GM19324 (cell line): ENCODE data around the gene COG1.

Source experiments
- ATAC-seq: cut with Tn5 transposase; IDR thresholded peaks from one replicate; pipeline ENCODE4 v1.9.1; 2021; ENCODE audit warnings: mild to moderate bottlenecking, moderate library complexity; ENCODE audit not compliant: unreplicated experiment, low FRiP score

The COG1 gene

GRCh38 chr17:73224663-73225305 is 31.9 kb downstream of the COG1 start:
- no peak for ATAC-seq

DNA sequence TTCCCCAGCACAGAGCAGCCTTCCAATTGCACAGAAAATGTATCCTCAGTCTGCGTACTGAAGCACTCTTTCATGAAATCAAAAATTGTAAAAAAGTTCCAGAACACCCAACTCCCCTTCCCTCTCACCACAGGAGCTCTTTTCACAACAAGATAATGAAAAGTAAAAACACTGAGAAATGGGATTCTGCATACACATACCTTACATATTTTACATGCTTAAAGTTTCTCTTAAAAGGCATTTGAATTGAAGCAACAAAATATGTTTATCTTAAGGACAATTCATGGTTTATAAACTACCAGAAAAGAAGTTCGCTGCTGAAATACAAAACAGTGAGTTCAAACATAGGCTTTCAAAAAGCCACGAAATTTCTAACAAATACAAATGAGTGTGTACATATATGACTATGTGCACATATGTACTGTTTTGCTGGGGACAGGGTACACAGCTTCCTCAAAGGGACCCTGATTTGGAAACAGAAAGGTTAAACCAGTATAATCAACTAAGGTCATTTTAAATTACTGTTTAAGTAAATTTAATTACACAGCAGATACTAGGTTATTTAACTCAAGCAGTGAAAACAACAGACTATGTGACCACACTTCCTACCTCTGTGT is 33.8 kb downstream of the COG1 start:
- no peak for ATAC-seq

DNA sequence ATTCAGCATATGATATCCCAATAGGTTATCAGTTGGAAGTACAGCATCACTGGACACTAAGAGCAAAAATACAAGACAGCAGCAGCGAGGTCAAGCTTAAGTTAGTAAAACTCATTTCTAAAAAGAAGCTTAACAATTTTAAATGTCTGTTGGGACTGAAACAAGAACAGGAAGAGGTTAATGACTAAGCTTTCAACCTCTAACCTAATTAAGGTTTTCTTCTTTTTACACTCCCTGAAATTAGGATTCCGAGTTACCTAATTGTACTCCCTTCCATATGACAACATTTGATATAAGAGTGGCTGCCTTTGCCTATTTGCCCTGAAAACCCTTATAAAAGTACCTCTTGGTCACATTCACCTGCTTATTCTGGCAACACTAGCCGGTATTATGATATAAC is 34.5 kb downstream of the COG1 start:
- no peak for ATAC-seq

DNA sequence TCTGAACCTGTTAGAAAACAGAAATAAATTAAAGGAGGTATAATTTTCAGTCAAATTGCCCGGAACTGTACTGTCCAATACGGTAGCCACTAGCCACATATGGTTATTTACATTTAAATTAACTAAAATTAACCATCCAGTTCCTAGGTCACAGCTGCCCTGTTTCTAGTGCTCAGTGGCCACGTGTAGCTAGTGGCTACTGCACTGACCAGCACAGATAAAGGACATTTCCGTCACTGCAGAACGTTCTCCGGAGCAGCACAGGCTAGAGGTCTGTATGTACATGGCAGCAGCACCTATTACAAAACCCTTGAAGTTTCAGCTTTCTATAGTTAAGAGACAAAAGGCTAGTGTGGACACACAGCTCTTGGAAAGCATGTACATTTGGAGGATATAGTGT is 35.1 kb downstream of the COG1 start:
- no peak for ATAC-seq

GRCh38 chr17:73228748-73229236 is 35.9 kb downstream of the COG1 start:
- ATAC-seq = no peak

DNA sequence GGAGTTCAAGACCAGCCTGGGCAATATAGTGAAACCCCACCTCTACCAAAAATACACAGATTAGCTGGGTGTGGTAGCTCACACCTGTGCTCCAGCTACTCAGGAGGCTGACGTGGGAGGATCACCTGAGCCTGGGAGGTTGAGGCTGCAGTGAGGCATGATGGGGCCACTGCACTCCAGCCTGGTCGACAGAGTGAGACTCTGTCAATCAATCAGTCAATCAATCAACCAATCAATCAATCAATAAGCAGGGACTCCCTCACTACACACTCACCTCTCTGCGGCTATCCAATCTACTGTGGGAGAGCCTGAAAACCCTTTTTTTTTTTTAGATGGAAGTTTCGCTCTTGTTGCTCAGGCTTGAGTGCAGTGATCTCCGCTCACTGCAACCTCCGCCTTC is 37.2 kb downstream of the COG1 start:
- ATAC-seq = no peak

DNA sequence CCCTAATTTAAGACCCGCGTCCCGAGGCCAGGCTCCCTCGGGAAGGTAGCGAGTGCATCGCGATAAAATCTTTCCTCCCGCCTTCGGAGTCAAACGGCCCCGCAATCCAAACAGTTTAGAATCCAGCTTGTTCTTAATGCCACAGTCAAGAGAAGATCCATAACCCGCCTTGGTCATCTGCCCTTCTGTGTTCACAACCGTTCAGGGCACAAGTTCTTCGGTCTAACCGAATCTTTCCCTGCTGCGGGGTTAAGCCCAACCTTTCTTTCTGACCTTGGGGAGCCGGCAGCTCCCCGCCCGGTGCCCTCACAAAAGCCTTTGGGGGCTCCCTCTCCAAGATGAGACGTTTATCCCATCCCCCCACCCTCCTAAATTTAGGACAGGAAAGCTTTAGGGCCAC is 38.5 kb downstream of the COG1 start:
- ATAC-seq = no peak

- peak; percentile 78 for ATAC-seq
Observed at GRCh38 chr17:73231841-73232586, 39.2 kb downstream of the COG1 start.

- peak; percentile 24 for ATAC-seq
Observed at GRCh38 chr17:73232587-73233373, 39.9 kb downstream of the COG1 start.

GRCh38 chr17:73234736-73235135 is 41.9 kb downstream of the COG1 start:
- ATAC-seq = no peak

- no peak for ATAC-seq
Observed at GRCh38 chr17:73237714-73238113, 44.9 kb downstream of the COG1 start.

DNA sequence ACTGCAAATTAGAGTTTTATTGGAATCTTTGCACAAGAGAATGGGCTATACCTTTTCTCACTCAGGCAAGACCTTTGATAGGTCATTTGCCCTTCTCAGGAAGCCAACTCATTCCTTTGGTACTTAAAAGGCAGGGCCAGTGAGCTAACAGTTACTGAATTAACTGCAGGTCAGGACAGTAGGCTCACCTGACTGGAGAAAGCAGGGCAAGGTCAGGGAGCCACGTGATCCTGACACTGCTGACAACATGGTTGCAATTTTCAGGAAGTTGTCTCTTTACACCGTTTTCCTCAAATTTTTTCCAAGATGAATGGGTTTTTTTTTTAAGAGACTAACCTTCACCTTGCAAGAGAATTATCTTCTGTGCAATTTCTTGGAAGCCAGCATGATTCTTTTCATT is 47.7 kb downstream of the COG1 start:
- no peak for ATAC-seq

DNA sequence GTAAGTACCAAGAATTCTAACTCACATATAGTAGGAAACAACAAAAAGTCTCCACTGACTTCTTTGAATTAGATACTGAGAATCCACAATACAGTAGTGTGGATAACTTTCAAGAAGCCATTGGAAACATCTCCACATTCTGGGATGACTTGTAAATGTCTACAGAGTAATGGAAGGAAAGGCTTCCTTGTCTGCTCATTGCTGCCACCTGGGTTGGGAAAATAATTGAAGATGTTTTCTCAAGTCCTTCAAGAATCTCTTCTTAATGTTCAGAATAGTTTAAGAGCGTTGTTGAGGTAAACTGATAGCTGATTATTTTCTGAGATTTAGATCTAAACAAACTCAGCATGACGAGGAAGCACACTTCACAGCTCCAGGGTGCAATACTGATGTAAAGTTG is 54.9 kb downstream of the COG1 start:
- no peak for ATAC-seq

DNA sequence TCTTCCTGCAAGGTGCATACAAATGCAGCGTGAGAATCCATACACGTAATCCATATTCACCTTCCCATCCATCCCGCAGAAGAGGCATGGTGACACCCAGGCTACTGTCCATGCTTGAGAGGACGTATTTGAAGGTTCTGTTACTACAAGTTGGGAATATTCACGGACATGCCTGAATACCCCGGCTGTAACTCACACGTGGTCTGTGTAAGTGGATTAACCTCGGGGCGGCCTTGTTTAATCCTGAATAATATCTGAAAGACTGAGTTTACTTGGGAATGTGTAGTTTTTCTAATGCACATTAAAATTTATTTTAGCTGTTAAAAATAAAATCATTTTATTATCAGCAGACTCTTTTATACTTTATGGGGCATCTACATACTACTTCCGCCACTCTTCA is 55.7 kb downstream of the COG1 start:
- no peak for ATAC-seq

GRCh38 chr17:73249700-73250099 is 56.8 kb downstream of the COG1 start:
- ATAC-seq = no peak

DNA sequence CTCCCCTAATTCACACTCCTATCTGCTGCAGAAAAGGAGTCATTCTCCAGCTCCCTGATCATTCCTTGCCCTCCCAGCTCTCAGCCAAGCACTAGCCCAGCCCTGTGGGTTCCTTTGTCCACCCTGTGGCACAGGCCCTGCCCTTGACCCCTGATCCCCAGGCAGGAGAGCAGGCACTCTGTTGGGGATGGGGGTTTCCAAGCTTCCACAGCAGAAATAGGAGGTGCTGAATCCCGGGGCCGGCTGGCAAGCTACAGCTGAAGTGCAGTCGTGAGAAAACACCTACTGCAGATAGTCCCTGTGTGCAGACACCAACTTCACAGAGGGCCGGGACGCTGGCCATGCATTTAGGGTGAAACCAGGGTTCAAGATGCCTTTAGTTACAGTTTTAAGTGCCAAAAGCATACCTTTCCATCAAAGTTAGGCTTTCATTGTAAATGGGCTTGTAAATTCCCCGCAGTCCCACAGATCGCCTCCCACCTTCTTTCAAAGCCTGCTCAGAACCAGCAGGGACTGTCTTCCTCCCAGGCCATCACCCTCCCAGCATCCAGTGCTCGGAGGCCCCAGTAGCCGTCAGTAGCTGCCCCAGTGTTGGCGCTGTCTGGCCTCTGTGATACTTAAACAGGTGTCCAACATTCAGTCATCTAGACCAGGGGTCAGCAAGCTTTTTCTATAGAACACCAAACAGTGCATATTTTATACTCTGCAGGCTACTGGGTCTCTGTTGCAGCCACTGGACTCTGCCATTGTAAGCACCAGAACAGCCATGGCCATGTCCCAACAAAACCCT is 58.2 kb downstream of the COG1 start:
- no peak for ATAC-seq

- ATAC-seq = no peak
Observed at GRCh38 chr17:73251871-73252270, 59.0 kb downstream of the COG1 start.

DNA sequence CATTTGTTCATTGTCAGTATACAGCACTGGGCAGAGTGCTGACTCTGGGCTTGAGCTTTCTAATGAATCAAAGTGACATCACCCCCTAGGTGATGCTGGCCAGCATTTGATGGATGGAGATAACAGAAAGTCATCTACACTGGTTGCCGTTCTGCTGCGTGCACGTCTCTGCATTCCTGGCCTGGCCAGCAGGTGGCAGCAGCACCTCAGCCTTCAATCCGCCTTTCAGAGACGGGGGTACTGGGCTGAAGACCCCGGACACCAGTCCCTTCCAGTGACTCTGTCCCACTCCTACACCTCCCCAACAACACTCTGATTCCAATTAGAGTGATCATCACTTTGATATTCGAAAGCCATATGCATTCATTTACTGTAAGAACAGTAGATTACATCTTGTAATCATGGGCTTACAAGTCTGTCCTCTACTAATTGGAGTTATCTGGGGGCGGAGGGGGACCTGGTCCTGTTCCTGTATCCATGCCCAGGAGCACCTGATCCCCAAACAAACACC is 62.9 kb downstream of the COG1 start:
- ATAC-seq = no peak

GRCh38 chr17:73256220-73256619 is 63.4 kb downstream of the COG1 start:
- ATAC-seq = no peak

GRCh38 chr17:73257516-73257915 is 64.7 kb downstream of the COG1 start:
- no peak for ATAC-seq
